ENCODE measurements around the gene KRT81.
"Not testable (repeated sequence)": the region's sequence is repeated elsewhere in the genome, so short reads cannot be mapped to it uniquely, and the experiment has no call there.

GRCh38 chr12:52287816-52288805, 3.2 kb downstream of the KRT81 start:
- TF ChIP-seq POLR2A, CTCF (IDR thresholded peaks at IDR 0.05): not testable (repeated sequence)
